Adipocyte (in vitro differentiated cells): Measurements from ENCODE around the gene IFNL4.

ENCODE experiments used
- DNase-seq: peaks from one replicate; pipeline ENCODE4 v3.0.0-alpha.2; 2015; ENCODE audit warnings: low read depth
- H3K27me3 ChIP-seq: replicated peaks from 2 replicates; pipeline ENCODE4 v1.7.0; 2013; ENCODE audit warnings: mild to moderate bottlenecking, low read length, moderate library complexity; ENCODE audit not compliant: control insufficient read depth, insufficient read depth
- H3K36me3 ChIP-seq: 2 replicates; pipeline ENCODE4 v1.7.0; 2013; ENCODE audit warnings: low read length, mild to moderate bottlenecking, moderate library complexity; ENCODE audit not compliant: control insufficient read depth, insufficient read depth, severe bottlenecking
- H3K4me1 ChIP-seq: 2 replicates; pipeline ENCODE4 v1.7.0; 2013; ENCODE audit warnings: mild to moderate bottlenecking, low read length, moderate library complexity; ENCODE audit not compliant: control insufficient read depth, insufficient read depth
- H3K4me3 ChIP-seq: 2 replicates; pipeline ENCODE4 v1.7.0; 2013; ENCODE audit warnings: mild to moderate bottlenecking, low read length, moderate library complexity
- H3K9ac ChIP-seq: 2 replicates; pipeline ENCODE4 v1.7.0; 2013; ENCODE audit warnings: mild to moderate bottlenecking, low read length, moderate library complexity
- H3K9me3 ChIP-seq: 2 replicates; pipeline ENCODE4 v1.7.0; 2013; ENCODE audit warnings: mild to moderate bottlenecking, low read length, moderate library complexity; ENCODE audit not compliant: control insufficient read depth

Gene IFNL4

DNA sequence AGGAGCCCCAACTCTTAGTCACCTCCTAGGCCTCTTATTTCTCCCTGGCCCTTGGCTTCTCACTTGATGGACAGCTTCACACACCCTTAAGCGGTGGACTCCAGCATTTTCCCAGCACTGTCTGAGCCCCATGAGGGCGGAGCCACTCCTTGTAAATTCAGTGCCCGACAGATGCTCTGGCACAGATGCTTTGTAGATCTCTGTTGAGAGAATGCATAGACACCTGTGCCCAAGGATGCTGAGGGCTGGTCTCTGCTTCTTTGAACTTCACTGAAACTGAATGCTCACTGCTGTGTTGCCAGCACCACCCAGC, 47.9 kb downstream of the IFNL4 start:
- H3K27me3 ChIP-seq = peaks cover 54% of the 10 kb centered on the region
- H3K9ac ChIP-seq = no peak overlapping the region
- no peak for DNase-seq
- no peak overlapping the region for H3K4me3 ChIP-seq
- H3K9me3 ChIP-seq = no peaks in the 10 kb centered on the region
- peaks cover 7% of the 10 kb centered on the region for H3K4me1 ChIP-seq
- no peaks in the 10 kb centered on the region for H3K36me3 ChIP-seq

DNA sequence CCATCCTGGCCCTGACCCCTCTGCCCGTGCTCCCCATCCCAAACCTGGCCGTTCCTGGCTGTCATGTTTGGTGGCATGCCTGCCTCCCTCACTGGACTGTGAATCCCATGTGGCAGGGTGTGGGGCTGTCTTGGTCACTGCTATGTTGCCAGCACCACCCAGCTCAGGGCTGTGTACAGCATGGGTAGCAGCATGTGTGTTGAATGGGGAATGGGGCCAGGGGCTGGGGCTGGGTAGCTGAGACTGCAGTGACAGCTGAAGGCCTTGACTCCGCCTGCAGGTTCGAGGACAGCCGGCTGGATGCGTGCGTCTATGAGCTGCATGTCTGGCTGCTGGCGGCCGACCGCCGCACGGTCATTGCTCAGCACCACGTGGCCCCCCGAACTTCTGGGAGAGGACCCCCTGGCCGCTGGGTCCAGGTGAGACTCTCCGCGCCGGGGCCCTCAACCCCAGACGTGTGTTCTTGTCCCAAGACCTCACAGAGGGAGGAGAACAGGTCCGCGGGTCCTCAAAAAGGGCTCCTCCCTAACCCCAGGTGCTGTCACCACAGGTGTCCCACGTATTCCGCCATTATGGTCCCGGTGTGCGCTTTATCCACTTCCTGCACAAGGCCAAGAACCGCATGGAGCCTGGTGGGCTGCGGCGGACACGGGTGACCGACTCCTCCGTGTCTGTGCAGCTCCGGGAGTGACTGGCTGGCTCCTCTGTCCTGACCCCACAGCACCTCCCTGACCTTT, 48.4 kb downstream of the IFNL4 start:
- DNase-seq = no peak
- H3K9ac ChIP-seq = no peak overlapping the region
- H3K4me3 ChIP-seq = no peak overlapping the region
- no peaks in the 10 kb centered on the region for H3K36me3 ChIP-seq
- peaks cover 55% of the 10 kb centered on the region for H3K27me3 ChIP-seq
- no peaks in the 10 kb centered on the region for H3K9me3 ChIP-seq
- peaks cover 4% of the 10 kb centered on the region for H3K4me1 ChIP-seq

- no peaks in the 10 kb centered on the region for H3K36me3 ChIP-seq
- H3K27me3 ChIP-seq = peaks cover 57% of the 10 kb centered on the region
- H3K9ac ChIP-seq = no peak overlapping the region
- DNase-seq = peak; percentile 52
- no peak overlapping the region for H3K4me3 ChIP-seq
- H3K4me1 ChIP-seq = peaks cover 3% of the 10 kb centered on the region
- H3K9me3 ChIP-seq = no peaks in the 10 kb centered on the region
Observed at GRCh38 chr19:39199025-39199424, 49.6 kb downstream of the IFNL4 start.

- H3K27me3 ChIP-seq = peaks cover 51% of the 10 kb centered on the region
- DNase-seq = no peak
- no peaks in the 10 kb centered on the region for H3K36me3 ChIP-seq
- H3K9ac ChIP-seq = no peak overlapping the region
- H3K9me3 ChIP-seq = no peaks in the 10 kb centered on the region
- H3K4me3 ChIP-seq = no peak overlapping the region
- peaks cover 3% of the 10 kb centered on the region for H3K4me1 ChIP-seq
Observed at GRCh38 chr19:39197808-39198207, 50.8 kb downstream of the IFNL4 start.

- Histone ChIP-seq H3K4me1 (peaks cover 3% of the 10 kb centered on the region), H3K9me3 (no peaks in the 10 kb centered on the region)
Observed at GRCh38 chr19:39196860-39197562, 51.6 kb downstream of the IFNL4 start, which contains the start of gene NCCRP1. NCCRP1 (plus strand) TSS chr19:39196964; CDS start chr19:39196983, 19 bp downstream.

DNA sequence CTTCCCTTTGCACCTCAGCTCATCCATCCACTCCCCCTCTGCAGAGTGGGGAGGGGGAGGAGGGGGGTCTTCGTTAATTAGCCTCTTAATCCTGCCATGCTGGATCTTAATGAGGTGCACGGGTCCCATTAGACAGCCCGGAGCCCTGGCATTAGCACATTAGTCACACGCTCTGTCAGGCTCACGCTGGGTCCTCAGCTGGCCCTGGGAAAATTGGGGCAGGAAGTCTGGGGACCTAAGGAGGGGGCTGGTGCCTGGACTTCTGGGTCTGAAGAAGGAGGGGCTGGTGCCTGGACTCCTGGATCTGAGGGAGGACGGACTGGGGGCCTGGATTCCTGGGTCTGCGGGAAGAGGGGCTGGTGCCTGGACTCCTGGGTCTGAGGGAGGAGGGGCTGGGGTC, 52.3 kb downstream of the IFNL4 start:
- H3K36me3 ChIP-seq = no peaks in the 10 kb centered on the region
- H3K4me1 ChIP-seq = peaks cover 3% of the 10 kb centered on the region
- DNase-seq = no peak
- H3K27me3 ChIP-seq = peaks cover 41% of the 10 kb centered on the region
- no peaks in the 10 kb centered on the region for H3K9me3 ChIP-seq
- H3K9ac ChIP-seq = no peak overlapping the region
- H3K4me3 ChIP-seq = no peak overlapping the region

More at GRCh38 chr19:39196860-39197562, 51.6 kb downstream of the IFNL4 start, which contains the start of gene NCCRP1:
- peaks cover 47% of the 10 kb centered on the region for H3K27me3 ChIP-seq
- DNase-seq = peak; percentile 7
- H3K9ac ChIP-seq = no peak within 1 kb of the TSS
- no peaks in the 10 kb centered on the region for H3K36me3 ChIP-seq
- H3K4me3 ChIP-seq = no peak within 1 kb of the TSS
